GM10248 (cell line): ENCODE data around the gene KLHDC10.
"Not testable (repeated sequence)": the region's sequence is repeated elsewhere in the genome, so short reads cannot be mapped to it uniquely, and the experiment has no call there.

Source experiments
- CTCF ChIA-PET: fragments of 300-600 bp; sonication (Branson Sonifier 250); formaldehyde crosslinking; extraction: SDS; loops from one replicate; lab custom pipeline; 2021; ENCODE audit warnings: antibody characterized with exemption; lab: Yijun Ruan, JAX
- POLR2A ChIA-PET: fragments of 350-650 bp; sonication (Branson Sonifier 250); formaldehyde crosslinking; extraction: SDS; loops from one replicate; lab custom pipeline; 2020; ENCODE audit warnings: antibody characterized with exemption; lab: Yijun Ruan, JAX
- DNase-seq: peaks from one replicate; pipeline ENCODE4 v3.0.0; 2012; ENCODE audit errors: extremely low spot score
- TF ChIP-seq, protein P1 (sequence below): IDR thresholded peaks from 2 replicates; pipeline ENCODE4 v1.5.1; 2012; ENCODE audit warnings: mild to moderate bottlenecking, low read depth; ENCODE audit errors: extremely low read depth, missing control alignments, control extremely low read depth

The KLHDC10 gene

GRCh38 chr7:130071701-130072622 is 1.6 kb downstream of the KLHDC10 start:
- ChIA-PET POLR2A (no interaction called here), CTCF (interaction anchor here (0.6 to 4.8 kb wide), 39 partner anchors 9 to 825 kb away, joined by 3 to 46 read pairs (median 4); partner anchors contain the start of genes TMEM209 and ZC3HC1)
- TF ChIP-seq, protein P1, sequence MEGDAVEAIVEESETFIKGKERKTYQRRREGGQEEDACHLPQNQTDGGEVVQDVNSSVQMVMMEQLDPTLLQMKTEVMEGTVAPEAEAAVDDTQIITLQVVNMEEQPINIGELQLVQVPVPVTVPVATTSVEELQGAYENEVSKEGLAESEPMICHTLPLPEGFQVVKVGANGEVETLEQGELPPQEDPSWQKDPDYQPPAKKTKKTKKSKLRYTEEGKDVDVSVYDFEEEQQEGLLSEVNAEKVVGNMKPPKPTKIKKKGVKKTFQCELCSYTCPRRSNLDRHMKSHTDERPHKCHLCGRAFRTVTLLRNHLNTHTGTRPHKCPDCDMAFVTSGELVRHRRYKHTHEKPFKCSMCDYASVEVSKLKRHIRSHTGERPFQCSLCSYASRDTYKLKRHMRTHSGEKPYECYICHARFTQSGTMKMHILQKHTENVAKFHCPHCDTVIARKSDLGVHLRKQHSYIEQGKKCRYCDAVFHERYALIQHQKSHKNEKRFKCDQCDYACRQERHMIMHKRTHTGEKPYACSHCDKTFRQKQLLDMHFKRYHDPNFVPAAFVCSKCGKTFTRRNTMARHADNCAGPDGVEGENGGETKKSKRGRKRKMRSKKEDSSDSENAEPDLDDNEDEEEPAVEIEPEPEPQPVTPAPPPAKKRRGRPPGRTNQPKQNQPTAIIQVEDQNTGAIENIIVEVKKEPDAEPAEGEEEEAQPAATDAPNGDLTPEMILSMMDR, result peak; percentile 95
- peak; percentile 68 for DNase-seq

DNA sequence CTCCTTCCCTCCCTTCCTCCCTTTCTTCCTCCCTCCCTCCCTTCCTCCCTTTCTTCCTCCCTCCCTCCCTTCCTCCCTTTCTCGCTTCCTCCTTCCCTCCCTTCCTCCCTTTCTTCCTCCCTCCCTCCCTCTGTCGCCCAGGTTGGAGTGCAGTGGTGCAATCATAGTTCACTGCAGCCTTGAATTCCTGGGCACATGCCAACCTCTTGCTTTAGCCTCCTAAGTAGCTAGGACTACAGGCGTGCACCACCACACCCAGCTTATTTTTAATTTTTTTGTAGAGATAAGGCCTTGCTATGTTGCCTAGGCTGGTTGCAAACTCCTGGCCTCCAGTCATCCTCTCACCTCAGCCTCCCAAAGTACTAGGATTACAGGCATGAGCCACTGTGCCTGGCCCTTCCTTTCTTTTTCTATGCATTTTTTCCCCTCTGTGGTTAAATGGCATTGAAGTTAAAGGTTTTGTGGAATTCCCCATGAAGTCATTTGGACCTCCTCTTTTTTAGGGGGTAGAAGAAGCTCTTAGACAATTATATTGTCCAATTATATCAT is 9.6 kb downstream of the KLHDC10 start:
- no peak for DNase-seq
- CTCF ChIA-PET, result interaction anchor here (1.7 to 5.9 kb wide), 3 partner anchors 8 to 678 kb away, joined by 6 to 46 read pairs (median 10); partner anchors contain the start of gene KLHDC10
- TF ChIP-seq, protein P1, result no peak
- POLR2A ChIA-PET, result no interaction called here

DNA sequence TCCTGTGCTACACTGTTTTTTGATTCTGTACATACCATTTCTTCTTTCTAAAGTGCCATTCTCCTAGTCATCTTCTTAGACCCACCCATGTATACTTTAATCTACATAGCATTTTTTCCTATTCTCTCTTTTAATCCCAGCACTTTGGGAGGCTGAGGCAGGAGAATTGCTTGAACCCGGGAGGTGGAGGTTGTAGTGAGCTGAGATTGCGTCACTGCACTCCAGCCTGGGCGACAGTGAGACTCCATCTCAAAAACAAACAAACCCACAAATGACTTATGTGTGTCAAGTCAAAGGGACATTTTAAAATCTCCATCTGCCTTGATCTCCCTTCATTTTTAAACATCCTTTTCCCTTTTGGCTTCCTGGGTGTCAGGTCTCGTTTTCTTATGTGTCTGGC is 13.2 kb downstream of the KLHDC10 start:
- POLR2A ChIA-PET, result interaction anchor here (0.7 kb wide), 1 partner anchor 11 kb away, joined by 3 read pairs; no protein-coding TSS in a partner anchor
- DNase-seq, result not testable (repeated sequence)
- CTCF ChIA-PET, result interaction anchor here (1.3 to 5.9 kb wide), 5 partner anchors 8 to 371 kb away, joined by 3 to 46 read pairs (median 3); partner anchors contain the start of gene KLHDC10

DNA sequence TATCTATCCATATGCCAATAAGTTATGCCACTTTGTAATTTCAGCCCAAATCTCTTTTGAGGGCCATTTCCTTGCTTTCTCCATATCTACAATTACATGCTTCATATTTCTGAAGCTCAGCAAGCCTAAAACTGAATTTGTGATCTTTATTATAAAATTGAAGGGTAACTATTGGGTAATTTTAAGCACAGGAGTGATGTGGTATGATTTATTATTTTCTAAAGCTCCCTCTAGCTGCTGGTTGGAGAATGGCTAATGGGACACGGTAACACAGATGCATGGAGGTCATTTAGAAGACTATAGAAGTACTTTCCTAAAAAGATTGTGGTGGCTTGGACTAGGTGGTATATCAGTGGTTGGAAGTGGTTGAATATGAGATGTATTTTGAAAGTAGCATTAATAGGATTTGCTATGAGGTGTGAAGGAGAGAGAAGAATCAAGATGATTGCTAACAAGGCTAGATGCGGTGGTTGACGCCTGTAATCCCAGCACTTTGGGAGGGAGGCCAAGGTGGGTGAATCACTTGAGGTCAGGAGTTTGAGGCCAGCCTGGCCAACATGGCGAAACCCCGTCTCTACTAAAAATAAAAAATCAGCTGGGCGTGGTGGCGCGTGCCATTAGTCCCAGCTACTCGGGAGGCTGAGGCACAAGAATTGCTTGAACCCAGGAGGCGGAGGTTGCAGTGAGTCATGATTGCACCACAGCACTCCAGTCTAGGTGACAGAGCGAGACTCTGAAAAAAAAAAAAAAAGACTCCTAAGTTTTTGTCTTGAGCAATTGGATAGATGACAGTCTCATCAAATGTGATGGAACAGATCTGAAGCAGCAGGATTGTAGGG is 13.9 kb downstream of the KLHDC10 start:
- CTCF ChIA-PET, result interaction anchor here (1.3 to 5.9 kb wide), 5 partner anchors 9 to 370 kb away, joined by 3 to 46 read pairs (median 3); partner anchors contain the start of gene KLHDC10
- no peak for DNase-seq
- TF ChIP-seq, protein P1, result peak; percentile 20
- POLR2A ChIA-PET, result interaction anchor here (0.7 kb wide), 1 partner anchor 11 kb away, joined by 3 read pairs; no protein-coding TSS in a partner anchor

GRCh38 chr7:130085235-130085634 is 14.9 kb downstream of the KLHDC10 start:
- DNase-seq, POLR2A ChIA-PET: not testable (repeated sequence)
- CTCF ChIA-PET, result interaction anchor here (1.8 to 5.9 kb wide), 2 partner anchors 11 to 14 kb away, joined by 12 to 46 read pairs; partner anchors contain the start of gene KLHDC10

DNA sequence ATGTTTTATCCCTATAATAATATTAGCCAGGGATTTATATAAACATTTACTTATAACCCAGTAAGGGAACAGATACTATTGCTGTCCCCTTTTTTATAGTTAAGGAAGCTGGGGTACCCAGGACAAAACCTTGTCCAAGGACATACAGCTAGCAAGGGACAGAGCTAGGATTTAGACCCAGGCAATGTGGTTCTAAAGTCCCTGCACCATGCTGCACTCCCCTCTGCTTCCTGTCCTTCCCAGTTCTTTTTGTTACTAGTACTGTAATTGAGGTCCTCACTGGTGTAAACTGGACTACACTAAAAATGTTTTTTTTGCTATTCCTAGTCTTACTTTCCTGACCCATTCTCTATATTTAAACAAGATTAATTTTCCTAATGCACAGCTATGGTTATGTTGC is 16.6 kb downstream of the KLHDC10 start:
- ChIA-PET POLR2A (no interaction called here), CTCF (interaction anchor here (1.2 to 3.0 kb wide), 2 partner anchors 15 to 27 kb away, joined by 5 to 26 read pairs; partner anchors contain the start of gene KLHDC10)
- no peak for DNase-seq
- TF ChIP-seq, protein P1, result no peak
